Colonic mucosa (tissue), 4 donors: ENCODE data around the gene EEF2K. TPM values are rescaled to one million over a fixed set of nuclear protein-coding genes. Genes with fewer than 3 reads are reported as not detected.

ENCODE experiments used
- DNase-seq: peaks from one replicate; pipeline ENCODE4 v3.0.0-alpha.2; 2020
- H3K27ac ChIP-seq: fragments of 200-600 bp; one replicate; pipeline ENCODE4 v1.8.0; 2021
- H3K27me3 ChIP-seq: fragments of 200-600 bp; one replicate; pipeline ENCODE4 v1.8.0; 2021
- H3K36me3 ChIP-seq: fragments of 200-600 bp; one replicate; pipeline ENCODE4 v1.8.0; 2021
- H3K4me1 ChIP-seq: fragments of 200-600 bp; one replicate; pipeline ENCODE4 v1.8.0; 2021; ENCODE audit warnings: mild to moderate bottlenecking
- H3K4me3 ChIP-seq: fragments of 200-600 bp; one replicate; pipeline ENCODE4 v1.8.0; 2021
- H3K9ac ChIP-seq, 2 donors: one replicate each; pipeline ENCODE4 v1.7.0; 2013; ENCODE audit warnings: control low read depth in 2 of 2, low read depth in 2 of 2, low read length in 2 of 2
- H3K9me3 ChIP-seq: fragments of 200-600 bp; one replicate; pipeline ENCODE4 v1.8.0; 2021
- intact Hi-C: fragments of 100-400 bp; cut with DNase I; formaldehyde crosslinking; loops from one replicate; pipeline ENCODE4 v1.14.1; 2022
- total RNA-seq, 2 donors: library from RNA; stranded (reverse); fragmentation: NEBNext Ultra II Directional in 1 of 2; extraction: Animal tissue kit (Norgen Biotek cat#: 25700) in 1 of 2; gene quantifications; one replicate each; pipeline ENCODE4 v1.2.1, GENCODE V29; 2021
- TF ChIP-seq, protein P1 (sequence below): fragments of 200-600 bp; IDR thresholded peaks from one replicate; pipeline ENCODE4 v1.8.0; 2022; ENCODE audit warnings: antibody characterized with exemption, mild to moderate bottlenecking
- donor health status: healthy.
- donor health status: DM: no; HTN: no; CAD: no.
- donor health status: DM: no; HTN: no; CAD: no.

Gene EEF2K
- total RNA-seq, 2 donors from 2014 or later, result 25.8 to 53.4 TPM

DNA sequence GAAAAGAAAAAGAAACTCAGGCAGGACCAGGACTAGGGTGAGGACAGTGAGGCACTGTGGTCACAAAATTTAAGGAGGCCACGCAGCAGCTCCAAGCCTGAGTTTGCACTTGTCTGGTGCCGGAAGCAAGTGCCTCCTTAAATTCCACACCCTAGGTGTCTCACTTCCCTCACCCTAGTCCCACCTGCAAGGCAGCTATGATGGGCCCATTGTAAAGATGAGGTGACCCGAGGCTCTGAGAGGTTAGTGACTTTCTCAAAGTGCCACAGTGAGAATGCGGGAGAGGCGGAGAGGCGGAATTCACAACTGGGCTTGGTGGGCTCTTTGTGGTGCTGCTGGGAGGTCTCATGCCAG, 21.5 kb upstream of the EEF2K start:
- TF ChIP-seq, protein P1, sequence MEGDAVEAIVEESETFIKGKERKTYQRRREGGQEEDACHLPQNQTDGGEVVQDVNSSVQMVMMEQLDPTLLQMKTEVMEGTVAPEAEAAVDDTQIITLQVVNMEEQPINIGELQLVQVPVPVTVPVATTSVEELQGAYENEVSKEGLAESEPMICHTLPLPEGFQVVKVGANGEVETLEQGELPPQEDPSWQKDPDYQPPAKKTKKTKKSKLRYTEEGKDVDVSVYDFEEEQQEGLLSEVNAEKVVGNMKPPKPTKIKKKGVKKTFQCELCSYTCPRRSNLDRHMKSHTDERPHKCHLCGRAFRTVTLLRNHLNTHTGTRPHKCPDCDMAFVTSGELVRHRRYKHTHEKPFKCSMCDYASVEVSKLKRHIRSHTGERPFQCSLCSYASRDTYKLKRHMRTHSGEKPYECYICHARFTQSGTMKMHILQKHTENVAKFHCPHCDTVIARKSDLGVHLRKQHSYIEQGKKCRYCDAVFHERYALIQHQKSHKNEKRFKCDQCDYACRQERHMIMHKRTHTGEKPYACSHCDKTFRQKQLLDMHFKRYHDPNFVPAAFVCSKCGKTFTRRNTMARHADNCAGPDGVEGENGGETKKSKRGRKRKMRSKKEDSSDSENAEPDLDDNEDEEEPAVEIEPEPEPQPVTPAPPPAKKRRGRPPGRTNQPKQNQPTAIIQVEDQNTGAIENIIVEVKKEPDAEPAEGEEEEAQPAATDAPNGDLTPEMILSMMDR, result no peak
- no peak overlapping the region for H3K4me3 ChIP-seq
- no peaks in the 10 kb centered on the region for H3K9me3 ChIP-seq
- H3K27ac ChIP-seq, result no peak overlapping the region
- no peak overlapping the region for H3K9ac ChIP-seq
- peaks cover 10% of the 10 kb centered on the region for H3K4me1 ChIP-seq
- intact Hi-C loops, result no loop called here
- H3K27me3 ChIP-seq, result no peaks in the 10 kb centered on the region
- no peak for DNase-seq
- H3K36me3 ChIP-seq, result no peaks in the 10 kb centered on the region

DNA sequence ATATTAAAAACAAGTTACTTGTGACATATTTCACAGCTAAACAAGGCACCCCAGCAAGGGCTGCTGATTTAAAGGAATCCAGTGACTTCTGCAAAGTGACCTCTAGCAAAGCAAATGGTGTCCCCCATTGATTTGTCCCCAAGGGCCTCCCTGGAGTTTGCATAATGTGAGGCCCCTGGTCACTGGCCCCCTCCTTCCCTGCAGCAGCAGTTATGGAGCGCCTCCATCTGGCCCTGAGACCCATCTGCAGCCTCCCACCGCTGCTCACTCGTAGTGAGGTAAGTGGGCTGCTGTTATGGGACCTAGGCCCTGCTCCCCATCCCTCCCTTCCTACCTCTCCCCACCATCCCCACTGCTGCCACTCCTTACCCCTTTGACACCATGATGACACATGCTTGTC, 19.6 kb upstream of the EEF2K start:
- Histone ChIP-seq H3K9ac (no peak overlapping the region), H3K27me3 (no peaks in the 10 kb centered on the region), H3K4me1 (peaks cover 12% of the 10 kb centered on the region), H3K36me3 (no peaks in the 10 kb centered on the region), H3K4me3 (no peak overlapping the region), H3K27ac (no peak overlapping the region), H3K9me3 (no peaks in the 10 kb centered on the region)
- TF ChIP-seq, protein P1, result no peak
- no peak for DNase-seq
- intact Hi-C loops, result loop anchor here (5.0 kb wide), 2 partner anchors 89 to 234 kb away; partner anchors contain the start of gene UQCRC2

DNA sequence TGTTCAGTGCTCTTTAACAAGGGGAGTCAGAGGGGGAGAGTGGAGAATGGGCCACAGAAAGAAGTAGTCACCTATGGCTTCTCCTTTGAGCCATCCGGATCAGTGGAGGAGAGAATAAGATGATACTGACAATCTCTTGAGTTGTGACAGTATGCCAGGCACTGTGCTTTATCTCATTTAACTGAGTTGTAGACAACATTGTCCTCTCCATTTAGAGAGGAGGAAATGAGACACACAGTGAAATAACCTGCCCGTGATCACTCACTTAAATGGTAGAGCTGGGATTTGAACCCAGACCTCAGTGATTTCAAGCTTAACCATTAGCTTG, 17.8 kb upstream of the EEF2K start:
- intact Hi-C loops, result loop anchor here (2.0 to 5.0 kb wide), 3 partner anchors 91 to 236 kb away; partner anchors contain the start of genes PDZD9 and UQCRC2
- Histone ChIP-seq H3K4me3 (no peak overlapping the region), H3K9me3 (no peaks in the 10 kb centered on the region), H3K36me3 (no peaks in the 10 kb centered on the region), H3K27ac (peak overlapping the region; percentile 97), H3K27me3 (no peaks in the 10 kb centered on the region), H3K9ac (peak overlapping the region in 1 of 2 donors; percentile 88), H3K4me1 (peaks cover 12% of the 10 kb centered on the region)
- TF ChIP-seq, protein P1, result no peak
- no peak for DNase-seq

DNA sequence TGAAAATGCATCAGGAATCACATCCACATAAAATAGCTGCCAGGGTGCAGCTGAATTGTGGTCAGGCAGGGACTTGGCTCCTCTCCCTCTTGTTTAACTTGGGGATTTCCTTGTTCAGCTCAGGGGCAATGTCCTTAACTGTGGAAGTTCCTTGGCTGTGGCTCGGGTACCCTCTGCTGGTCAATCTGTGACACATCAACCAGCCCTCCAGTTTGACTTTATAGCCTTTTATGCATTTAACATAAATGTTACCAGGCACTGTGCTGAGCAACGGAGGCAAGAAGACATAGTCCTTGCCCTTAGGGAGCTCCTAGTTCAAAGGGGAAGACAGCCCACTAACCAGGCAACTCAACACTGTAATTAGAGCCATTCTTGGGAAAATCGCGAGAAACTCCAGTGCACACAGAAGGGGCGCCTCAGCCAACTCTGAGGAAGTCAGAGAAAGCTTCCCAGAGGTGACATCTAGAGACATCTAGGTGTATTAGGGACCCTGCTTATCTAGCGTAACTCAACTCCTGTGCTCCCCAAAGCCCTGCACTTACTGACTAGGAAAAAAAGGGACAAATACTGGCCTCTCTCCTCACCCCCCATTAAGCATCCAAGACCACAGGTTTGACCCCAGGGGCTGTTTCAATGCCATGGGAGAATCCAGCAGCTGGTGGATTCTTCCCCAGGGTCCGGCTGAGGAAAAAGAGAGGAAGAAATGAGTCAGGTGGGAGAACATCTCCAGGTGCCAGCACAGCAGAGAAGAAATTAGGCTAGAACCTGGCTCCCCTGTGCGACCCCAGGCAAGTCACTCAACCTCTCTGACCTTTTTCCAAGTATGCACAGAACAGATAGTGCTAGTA, 17.3 kb upstream of the EEF2K start:
- peak overlapping the region; percentile 97 for H3K27ac ChIP-seq
- H3K4me3 ChIP-seq, result no peak overlapping the region
- intact Hi-C loops, result loop anchor here (2.0 to 5.0 kb wide), 3 partner anchors 92 to 237 kb away; partner anchors contain the start of genes PDZD9 and UQCRC2
- H3K9ac ChIP-seq, result peak overlapping the region; percentile 25 to 88
- H3K9me3 ChIP-seq, result no peaks in the 10 kb centered on the region
- H3K27me3 ChIP-seq, result no peaks in the 10 kb centered on the region
- no peaks in the 10 kb centered on the region for H3K36me3 ChIP-seq
- TF ChIP-seq, protein P1, result peak; percentile 78
- DNase-seq, result peak; percentile 85
- H3K4me1 ChIP-seq, result peaks cover 12% of the 10 kb centered on the region

DNA sequence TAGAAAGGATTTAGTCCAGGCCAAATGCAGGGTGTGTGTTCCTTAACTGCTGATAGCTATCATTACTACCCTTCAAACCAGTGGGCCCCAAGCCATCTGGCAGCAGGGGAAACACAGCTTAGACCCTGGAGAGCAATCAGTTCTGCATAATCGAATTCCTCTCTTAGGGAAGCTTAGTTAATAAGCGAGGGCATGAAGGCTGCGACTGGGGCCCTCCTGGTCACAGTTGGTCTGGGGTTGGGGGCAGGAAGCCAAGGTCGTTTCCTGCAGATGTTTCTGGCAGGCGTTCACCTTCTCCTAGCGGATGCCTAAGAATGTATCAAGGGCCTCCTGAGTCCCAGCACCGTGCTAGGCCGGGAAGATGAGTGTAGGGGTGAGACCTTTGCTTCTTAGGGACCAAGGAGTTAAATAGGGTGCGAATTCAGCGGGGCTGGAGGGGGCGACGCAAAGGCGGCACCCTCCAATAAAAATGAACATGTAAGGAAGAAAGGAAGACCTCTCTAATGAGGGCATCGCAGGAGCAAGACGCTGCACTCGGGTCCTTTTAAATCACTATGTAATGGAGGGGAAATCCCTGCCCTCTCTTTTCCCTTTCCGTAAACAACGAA, 16.5 kb upstream of the EEF2K start:
- intact Hi-C loops, result loop anchor here (2.0 to 5.0 kb wide), 3 partner anchors 92 to 237 kb away; partner anchors contain the start of genes PDZD9 and UQCRC2
- H3K36me3 ChIP-seq, result no peaks in the 10 kb centered on the region
- peak overlapping the region; percentile 73 for H3K4me3 ChIP-seq
- peaks cover 12% of the 10 kb centered on the region for H3K4me1 ChIP-seq
- H3K9me3 ChIP-seq, result no peaks in the 10 kb centered on the region
- TF ChIP-seq, protein P1, result no peak
- no peaks in the 10 kb centered on the region for H3K27me3 ChIP-seq
- peak overlapping the region; percentile 97 for H3K27ac ChIP-seq
- DNase-seq, result peak; percentile 61
- H3K9ac ChIP-seq, result peak overlapping the region; percentile 88
